Activated T-cell treated with anti-CD3 and anti-CD28 coated beads for 1 hour (primary cell): Measurements from ENCODE around the gene CGB2.
"Not testable (repeated sequence)": the region's sequence is repeated elsewhere in the genome, so short reads cannot be mapped to it uniquely, and the experiment has no call there.

Source experiments
- DNase-seq: peaks from one replicate; pipeline ENCODE4 v3.0.0-alpha.2; 2020; ENCODE audit warnings: low read depth

Gene CGB2

GRCh38 chr19:49031642-49032301 lies at the start of gene CGB2:
Gene CGB2, plus strand, starts transcription at chr19:49031890. Its CDS starts 206 bp downstream, at chr19:49032096.
- not testable (repeated sequence) for DNase-seq

GRCh38 chr19:48982280-48982679 lies 49.4 kb upstream of the CGB2 start:
- no peak for DNase-seq

- DNase-seq: no peak
These were observed 46.0 kb upstream of the CGB2 start for GRCh38 chr19:48985711-48986110.

GRCh38 chr19:48986211-48986610 lies 45.5 kb upstream of the CGB2 start:
- no peak for DNase-seq

DNA sequence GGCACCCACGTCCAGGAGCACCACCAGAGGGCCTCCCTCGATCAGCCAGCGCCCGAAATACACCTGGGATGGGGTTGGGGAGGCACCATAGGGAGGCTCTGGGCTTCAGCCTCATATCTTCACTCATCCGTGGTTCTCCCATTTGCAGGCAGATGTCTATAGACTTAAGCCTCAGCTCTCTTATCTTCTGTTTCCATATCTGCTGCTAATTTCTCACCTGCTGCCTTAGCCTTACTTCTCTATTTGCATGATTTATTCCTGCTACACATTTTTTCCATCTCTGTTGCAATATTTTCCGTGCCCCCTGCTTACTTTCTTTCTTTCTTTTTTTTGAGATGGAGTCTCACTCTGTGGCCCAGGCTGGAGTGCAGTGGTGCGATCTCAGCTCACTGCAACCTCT lies 44.4 kb upstream of the CGB2 start:
- no peak for DNase-seq

- DNase-seq: no peak
These were observed 43.4 kb upstream of the CGB2 start for GRCh38 chr19:48988286-48988685.

DNA sequence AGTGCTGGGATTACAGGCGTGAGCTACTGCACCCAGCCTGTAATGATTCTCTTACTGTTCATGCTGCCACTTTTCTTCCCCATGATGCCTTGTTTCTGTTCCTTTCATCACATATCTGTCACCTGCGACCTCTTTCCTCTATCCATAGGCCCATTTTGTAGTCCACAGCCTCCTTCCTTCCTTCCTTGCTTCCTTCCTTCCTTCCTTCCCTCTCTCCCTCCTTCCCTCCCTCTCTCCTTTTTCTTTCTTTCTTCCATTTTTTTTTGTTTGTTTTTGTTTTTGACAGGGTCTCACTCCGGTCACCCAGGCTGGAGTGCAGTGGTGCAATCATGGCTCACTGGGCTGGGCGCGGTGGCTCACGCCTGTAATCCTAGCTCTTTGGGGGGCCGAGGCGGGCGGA lies 42.8 kb upstream of the CGB2 start:
- no peak for DNase-seq

GRCh38 chr19:48989701-48990291 lies 41.9 kb upstream of the CGB2 start:
- DNase-seq: no peak

DNA sequence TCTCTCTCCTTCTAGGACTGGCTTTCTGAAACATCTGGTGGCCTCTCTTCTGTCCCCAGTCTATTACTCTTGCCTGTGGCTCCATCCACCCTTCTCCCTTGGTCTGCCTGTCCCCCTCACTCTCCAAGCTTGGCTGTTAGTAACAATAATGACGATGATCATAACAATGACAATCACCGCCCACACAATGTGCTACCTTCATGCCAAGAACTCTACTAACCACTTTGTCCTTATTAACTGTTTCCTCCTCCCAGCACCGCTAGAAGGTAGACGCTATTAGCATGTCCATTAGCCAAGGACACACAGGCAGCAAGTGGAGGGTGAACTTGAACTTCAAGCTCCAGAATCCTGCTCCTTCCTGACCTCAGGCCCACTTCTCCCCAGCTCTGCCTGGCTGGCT lies 41.3 kb upstream of the CGB2 start:
- DNase-seq: no peak

GRCh38 chr19:48991011-48991609 lies 40.6 kb upstream of the CGB2 start:
- no peak for DNase-seq

- no peak for DNase-seq
These were observed 39.7 kb upstream of the CGB2 start for GRCh38 chr19:48991873-48992580.

GRCh38 chr19:48992581-48993174 lies 39.0 kb upstream of the CGB2 start:
- peak; percentile 10 for DNase-seq

DNA sequence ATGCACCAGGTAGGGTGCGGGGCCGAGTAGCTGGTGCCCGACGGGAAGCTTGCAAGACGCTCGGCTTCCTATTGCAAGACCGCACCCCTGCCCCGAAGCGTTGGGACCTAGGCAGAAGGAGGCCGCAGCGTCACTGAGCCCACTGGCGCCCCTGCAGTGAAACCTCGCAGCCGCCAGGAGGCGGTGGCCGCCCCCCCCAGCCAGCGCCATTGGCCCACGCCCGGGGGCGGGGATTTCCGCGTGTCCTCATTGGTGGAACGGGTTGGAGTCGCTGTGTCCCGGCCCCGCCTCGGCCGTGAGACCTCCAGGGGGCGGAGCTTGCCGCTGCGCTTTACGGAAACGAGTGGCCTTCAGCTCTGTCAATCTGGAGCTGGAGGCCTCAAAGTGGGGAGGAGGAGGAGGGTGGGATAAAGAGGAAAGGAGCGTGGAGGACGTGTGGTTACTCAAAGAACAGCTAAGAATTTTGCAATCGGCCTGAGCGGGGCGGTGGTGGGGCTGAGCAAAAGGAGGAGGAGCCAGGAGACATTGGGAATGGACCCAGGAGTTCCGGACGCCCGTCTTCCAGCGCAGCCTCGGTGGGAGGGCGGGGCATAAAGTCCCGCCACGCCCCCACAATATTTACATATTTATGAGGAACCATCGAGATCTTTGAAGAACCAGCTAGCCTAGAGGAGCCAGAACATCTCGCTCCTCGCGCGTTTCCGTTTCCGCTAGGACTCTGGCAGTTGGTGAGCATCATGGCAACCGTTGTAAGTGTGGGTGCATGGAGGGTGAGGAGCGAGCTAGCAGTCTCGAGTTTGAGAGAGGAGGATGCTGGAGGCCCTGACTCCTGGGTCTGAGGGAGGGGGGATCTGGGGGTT lies 38.3 kb upstream of the CGB2 start, which contains the start of the genes GYS1 and RUVBL2:
Gene GYS1 (minus strand): TSS at position 135 of the 860 bp plus-strand sequence. CDS start 197 bp downstream, outside the sequence.
Gene RUVBL2 (plus strand): TSS at position 713 of the 860 bp plus-strand sequence. CDS start 25 bp downstream, at position 738.
- peak; percentile 99 for DNase-seq

DNA sequence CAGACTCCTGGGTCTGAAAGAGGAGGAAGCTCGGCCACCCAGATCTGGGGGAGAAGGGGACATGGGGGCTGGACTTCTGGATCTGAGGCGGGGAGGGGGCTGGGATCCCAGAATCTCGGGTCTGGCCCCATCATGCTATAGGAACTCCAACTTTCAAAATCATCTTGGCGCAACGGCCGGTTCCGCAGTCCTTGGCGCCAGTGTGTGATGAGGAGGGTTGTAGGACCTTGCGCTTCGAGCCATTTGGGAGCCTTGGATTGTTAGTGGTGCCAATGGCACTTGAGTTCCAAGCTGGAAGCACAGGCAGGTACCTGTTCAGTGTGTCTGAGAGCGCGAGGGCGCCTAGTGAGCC lies 37.7 kb upstream of the CGB2 start:
- DNase-seq: no peak

- DNase-seq: peak; percentile 36
These were observed 33.7 kb upstream of the CGB2 start for GRCh38 chr19:48997972-48998371.

GRCh38 chr19:48999481-49000325 lies 32.0 kb upstream of the CGB2 start:
- DNase-seq: peak; percentile 55

DNA sequence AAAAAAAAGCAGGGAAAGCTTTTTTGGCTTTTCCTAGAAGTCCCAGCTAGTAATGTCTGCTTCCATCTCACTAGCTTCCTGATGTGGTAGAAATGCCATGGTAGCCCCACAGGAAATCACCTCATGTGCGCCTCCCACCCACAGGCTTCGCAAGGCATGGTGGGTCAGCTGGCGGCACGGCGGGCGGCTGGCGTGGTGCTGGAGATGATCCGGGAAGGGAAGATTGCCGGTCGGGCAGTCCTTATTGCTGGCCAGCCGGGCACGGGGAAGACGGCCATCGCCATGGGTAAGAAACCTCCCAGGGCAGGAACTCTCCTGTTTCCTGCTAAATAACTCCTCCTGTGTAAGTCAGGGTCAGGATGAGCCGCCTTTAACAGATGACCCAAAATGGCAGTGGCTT lies 27.6 kb upstream of the CGB2 start:
- no peak for DNase-seq

DNA sequence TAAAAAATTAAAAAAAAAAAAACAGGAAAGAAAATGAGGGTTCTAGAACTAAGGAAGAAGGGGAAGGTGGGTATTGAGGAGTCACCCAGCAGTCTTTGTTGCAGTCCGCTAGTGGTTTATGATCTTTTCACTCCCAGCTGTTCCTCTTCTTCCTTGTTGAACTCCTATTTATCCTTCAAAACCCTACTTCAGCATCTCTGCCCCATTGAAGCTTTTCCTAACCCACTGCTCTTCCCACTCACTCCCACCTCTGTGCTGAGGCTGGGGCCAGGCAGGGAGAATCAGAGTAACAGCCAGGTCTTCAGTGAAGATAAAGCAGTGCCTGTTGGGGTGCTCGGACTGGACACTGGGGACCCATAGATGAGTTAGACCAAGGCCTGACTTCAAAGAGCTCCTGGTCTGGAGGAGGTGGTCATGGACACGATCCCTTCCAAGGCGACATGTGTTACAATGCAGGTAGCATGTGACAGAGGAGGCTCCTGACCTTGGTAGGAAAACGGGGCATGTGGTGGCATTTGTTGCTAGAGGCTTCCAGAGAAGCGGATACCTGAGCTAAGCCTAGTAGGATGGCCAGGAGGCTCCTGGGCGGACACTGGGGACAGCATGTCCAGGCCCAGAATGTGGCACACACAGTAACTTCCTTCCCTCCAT lies 26.6 kb upstream of the CGB2 start:
- no peak for DNase-seq

GRCh38 chr19:49006905-49007304 lies 24.8 kb upstream of the CGB2 start:
- DNase-seq: no peak

- no peak for DNase-seq
These were observed 21.9 kb upstream of the CGB2 start for GRCh38 chr19:49009828-49010227.
